Forelimb muscle (tissue), 1 donor: ENCODE results near the gene MYL5. TPM values are rescaled to one million over a fixed set of nuclear protein-coding genes. Genes with fewer than 3 reads are reported as not detected.
"Not testable (repeated sequence)": the region's sequence is repeated elsewhere in the genome, so short reads cannot be mapped to it uniquely, and the experiment has no call there.

Experiments used
- DNase-seq: peaks from one replicate; pipeline ENCODE4 v3.0.0-alpha.2; 2013; ENCODE audit warnings: low read depth
- polyA plus RNA-seq: library from polyadenylated mRNA; unstranded; fragments of 120-200 nt; gene quantifications from one replicate; pipeline ENCODE4 v1.2.1, GENCODE V29; 2013; ENCODE audit not compliant: insufficient read length

MYL5 gene
- polyA plus RNA-seq, 1 donor, result 1,014 TPM

DNA sequence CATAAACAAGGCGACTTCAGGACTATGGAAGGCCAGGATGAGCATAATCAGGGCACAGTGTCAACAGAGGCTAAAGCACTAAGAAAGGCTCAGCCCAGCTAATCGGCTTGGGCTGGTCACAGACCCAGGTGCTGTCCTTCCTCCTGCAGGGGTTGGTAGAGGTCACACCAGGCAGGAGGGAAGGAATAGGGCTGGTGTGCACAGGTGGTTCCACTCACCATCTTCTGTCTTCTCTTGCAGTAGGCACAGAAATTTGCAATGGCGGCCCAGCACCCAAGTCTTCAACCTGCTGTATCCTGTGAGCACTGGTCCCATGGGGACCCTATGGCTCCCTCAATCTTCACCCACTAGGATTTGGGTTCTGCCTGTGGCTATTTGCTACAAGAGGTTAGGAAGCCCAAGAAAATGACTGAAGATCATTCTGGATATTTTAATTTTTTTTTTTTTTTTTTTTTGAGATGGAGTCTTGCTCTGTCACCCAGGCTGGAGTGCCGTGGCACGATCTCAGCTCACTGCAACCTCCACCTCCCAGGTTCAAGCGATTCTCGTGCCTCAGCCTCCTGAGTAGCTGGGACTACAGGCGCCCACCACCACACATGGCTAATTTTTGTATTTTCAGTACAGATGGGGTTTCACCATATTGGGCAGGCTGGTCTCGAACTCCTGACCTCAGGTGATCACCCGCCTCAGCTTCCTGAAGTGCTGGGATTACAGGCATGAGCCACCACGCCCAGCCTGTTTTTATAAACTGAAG is 4.4 kb upstream of the MYL5 start:
- not testable (repeated sequence) for DNase-seq

GRCh38 chr4:671769-672168 is 2.6 kb upstream of the MYL5 start:
- DNase-seq, result no peak

- DNase-seq, result no peak
Measured at GRCh38 chr4:673349-674091, 822 bp upstream of the MYL5 start.

GRCh38 chr4:675036-675882 is 917 bp downstream of the MYL5 start:
- no peak for DNase-seq

DNA sequence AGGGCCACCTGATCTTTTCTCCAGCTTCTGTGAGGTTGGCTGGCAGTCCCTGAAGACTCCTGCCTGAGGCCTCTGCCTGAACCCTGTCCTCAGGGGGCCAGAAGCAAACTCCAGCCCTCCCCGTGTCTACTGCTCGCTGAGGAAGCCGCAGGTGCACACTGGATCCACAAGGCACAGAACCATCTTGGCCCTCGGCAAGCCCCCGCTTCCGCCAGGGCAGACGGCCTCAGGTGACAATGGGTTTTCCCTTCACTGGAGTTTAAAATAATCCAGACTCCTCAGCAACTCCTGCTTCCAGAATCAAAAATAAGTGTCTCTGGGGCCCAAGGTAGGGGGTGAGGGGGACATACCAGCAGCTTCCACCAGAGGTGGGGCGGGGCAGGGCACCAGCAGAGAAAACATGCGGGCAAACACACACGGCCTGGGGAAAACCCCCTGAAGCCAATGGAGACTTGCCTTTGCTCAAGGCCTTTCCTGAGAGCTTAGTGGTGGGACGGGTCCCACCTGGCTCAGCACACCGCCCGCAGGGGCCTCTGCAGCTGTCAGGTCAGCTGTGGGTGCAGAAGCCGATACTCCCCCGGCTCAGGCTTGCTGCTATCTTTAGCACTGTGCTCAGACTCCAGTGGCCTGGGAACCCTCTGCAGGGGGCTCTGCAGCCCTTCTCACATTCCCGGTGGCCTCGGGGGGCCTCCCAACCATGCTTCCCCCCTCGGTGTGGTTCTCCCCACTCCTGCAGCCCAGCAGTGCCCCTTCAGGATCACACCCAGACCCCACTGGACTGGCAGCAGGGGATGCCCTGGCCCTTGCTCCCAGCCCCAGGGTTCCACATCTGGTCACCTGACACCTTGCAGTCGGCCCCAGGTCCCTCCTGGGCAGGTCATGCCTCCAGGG is 1.9 kb downstream of the MYL5 start:
- DNase-seq, result no peak

GRCh38 chr4:676871-677235 is 2.5 kb downstream of the MYL5 start:
- DNase-seq, result no peak

DNA sequence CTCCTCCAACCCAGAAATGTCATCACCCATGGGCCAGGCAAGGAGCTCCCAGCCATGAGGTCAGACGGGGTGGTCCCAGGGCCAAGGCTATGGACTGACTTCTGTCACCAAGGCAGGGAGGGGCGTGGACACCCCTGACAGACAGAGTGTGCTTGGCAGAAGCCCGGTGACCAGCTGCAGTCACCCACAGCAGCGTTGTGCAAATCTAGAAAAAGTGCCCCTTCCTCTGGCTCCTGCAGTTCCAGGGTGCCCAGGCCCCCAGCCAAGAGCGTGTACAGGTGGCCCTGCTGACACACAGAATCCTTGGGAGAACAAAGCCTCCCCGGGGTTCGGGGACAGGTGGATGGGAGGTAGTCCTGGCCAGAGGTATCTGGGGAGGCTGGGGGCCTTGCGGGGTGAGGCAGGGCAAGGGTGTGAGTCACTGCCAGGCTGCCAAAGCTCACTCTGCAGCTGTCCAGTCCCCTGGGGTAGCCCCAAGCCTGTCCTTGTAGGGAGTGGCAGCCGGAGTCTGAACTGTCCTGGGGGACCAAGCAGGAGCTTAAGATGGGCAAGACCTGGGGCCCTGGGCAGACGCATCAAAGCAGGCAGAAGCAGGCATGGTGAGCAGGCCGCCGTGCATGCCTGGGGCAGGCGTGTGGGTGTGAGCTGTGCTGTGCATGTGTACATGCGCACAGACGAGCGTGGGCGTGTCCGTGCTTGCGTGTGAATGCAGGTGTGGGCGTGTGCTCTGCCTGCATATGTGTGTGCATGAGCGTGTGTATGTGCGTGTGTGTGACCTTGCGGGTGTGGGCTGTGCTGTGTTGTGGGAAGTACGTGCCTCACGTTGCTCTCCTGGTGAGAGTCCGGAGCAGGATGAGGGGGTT is 3.3 kb downstream of the MYL5 start:
- no peak for DNase-seq

DNA sequence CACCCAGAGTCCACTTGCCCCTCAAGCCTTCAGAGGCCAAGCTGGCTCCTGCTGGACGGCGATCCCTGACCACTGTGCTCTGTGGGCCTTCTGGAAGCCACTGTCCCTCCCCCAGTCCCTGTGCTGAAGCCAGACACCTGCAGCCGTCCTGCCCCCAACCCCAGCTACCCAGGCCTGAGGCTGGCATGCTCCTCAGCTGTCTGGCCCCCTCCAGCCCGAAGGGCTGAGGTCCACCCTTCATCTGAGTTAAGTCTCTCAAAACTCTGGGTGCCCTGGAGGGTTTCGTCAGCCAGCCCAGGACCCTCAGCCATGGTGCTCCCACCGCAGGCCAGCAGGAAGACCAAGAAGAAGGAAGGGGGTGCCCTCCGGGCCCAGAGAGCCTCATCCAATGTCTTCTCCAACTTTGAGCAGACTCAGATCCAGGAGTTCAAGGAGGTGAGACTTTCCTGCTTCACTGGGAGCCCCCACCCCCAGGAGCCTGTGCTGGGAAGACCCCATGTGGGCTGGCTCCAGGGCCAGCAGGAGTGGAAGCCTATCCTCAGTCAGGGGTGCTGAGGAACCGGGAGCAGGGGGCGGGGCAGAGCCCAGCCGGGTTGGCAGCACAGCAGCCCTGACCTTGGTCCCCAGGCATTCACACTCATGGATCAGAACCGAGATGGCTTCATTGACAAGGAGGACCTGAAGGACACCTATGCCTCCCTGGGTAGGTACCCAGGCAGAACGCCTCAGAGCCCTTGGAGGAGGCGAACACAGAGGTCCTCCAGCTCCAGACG is 4.2 kb downstream of the MYL5 start:
- no peak for DNase-seq

DNA sequence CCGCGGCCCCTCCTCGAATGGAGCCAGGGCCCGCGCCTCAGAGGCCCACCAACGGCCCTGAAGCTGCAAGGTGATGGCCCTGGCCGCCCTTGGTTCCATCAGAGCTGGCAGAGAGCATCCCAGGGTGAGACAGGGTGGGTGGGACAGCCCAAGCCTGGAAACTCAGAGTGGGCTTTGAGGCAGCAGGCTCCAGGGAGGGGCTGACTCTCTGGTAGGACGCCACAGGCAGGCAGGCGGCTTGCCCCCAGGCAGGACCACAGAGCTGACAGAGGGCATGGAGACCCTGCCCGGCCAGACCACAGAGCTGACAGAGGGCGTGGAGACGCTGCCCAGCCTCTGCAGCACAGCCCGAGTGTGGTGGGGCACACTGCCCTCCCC is 4.8 kb downstream of the MYL5 start:
- no peak for DNase-seq

DNA sequence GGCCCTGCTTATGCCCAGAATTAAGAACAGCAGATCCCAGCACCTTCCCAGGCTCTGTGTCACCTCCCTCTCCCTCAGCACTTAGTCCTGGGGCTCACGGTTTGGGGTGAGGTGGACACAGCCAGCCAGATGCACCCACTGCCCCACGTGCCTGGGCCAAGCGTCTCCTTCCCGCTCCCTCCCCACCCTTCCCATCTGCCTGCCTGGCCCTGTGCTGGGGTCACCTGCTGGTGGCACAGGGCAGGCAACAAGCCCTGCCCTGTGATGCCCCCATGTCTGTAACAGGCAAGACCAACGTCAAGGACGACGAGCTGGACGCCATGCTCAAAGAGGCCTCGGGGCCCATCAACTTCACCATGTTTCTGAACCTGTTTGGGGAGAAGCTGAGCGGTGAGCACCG is 5.3 kb downstream of the MYL5 start:
- DNase-seq, result no peak

GRCh38 chr4:680091-680490 is 5.7 kb downstream of the MYL5 start:
- DNase-seq, result no peak

- no peak for DNase-seq
Measured at GRCh38 chr4:680551-680927, 6.2 kb downstream of the MYL5 start.

DNA sequence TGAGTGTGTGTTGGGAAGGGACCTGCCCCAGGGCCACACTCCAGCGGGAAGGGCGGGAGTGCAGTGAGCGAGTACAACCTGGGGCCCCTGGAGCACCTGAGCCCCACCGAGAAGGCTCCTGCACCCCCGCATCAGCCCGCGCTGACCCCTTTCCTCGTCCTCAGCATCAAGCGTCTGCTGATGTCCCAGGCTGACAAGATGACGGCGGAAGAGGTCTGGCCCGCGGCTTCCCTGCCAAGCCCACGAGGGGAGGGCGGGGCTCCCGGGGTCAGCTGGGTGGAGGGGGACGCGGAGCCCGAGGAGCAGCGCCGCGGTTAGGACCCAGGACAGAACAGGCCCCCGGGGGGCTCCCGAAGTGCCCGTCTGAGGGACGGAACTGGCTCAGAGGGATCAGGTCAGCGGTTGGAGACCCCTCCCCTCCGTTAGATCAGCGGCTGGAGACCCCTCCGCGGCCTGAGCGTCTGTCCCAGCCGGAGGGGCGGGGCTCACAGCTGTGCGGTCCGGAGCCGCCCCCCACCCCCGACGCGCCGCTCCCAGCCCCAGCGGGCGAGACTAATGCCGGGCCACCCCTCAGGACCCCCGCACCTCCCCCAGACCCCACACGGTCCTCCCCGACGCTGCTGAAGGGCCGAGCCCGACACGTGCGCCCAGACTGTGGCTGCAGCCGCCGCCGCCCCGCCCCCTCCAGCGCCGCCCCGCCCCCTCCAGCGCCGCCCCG is 6.7 kb downstream of the MYL5 start:
- DNase-seq, result no peak

DNA sequence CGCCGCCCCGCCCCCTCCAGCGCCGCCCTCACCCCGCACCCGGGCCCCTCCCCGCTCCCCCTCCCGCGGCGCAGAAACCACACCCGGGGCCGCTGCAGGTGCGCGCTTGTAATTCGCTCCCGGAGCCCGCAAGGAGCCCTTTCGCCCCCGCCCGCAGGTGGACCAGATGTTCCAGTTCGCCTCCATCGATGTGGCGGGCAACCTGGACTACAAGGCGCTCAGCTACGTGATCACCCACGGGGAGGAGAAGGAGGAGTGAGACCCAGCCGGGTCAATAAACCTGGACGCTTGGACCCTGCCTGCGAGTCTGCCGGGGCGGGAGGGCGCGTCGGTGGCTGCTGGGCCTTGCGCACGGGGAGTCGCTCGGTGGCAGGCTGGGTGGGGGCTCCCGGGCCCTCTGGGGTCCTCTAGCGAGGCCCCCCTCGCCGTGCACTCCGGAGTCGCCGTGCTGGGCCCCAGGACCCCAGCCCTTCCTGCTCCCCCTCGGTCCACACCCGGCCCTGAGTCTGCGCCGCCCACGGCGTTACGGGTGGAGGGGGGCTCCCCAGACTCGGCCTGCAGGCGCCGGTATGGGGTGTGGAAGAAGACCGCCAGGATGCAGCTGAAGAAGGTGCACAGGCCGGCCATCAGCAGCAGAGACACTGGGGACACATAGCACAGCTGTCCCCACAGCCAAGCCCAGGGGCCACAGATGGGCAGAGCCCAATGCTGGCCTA is 7.6 kb downstream of the MYL5 start:
- DNase-seq, result no peak

DNA sequence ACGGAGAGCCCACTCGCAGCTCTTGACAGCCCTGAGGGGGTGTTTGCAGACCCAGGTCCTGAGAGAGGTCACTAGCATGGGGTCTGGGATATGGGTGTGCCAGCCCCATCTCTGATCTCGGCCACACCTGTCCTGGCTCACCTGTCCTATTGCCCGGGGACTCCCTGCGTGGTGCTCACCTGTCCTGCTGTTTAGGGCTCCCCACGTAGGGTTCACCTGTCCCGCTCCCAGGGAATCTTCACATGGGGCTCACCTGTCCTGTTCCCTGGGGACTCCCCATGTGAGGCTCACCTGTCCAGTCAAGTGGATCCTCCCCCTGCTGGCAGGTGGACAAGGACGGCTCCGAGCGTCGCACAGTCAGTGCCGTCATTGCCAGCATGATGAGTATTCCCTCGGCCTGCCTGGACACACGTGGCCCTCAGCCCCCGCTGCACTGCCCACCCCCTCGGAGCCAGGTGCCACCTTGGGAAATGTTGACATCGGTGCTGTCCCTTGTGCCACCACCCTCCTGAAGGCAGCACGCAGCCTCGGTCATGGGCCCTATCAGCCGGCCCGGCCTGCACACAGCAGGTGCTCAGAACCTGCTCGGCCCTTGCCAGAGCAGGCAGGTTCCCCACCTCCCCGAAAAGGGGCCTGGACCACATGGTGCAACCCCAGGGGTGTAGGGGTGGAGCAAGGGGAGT is 8.3 kb downstream of the MYL5 start:
- DNase-seq, result no peak

- no peak for DNase-seq
Measured at GRCh38 chr4:683247-683897, 9.0 kb downstream of the MYL5 start.

GRCh38 chr4:683982-684622 is 9.8 kb downstream of the MYL5 start:
- no peak for DNase-seq
